GM19324 (cell line): ENCODE data around the gene LMTK3.

Experiments
- ATAC-seq: cut with Tn5 transposase; IDR thresholded peaks from one replicate; pipeline ENCODE4 v1.9.1; 2021; ENCODE audit warnings: mild to moderate bottlenecking, moderate library complexity; ENCODE audit not compliant: unreplicated experiment, low FRiP score

LMTK3 gene

GRCh38 chr19:48510421-48511268 lies 990 bp downstream of the LMTK3 start:
- ATAC-seq, result no peak

- ATAC-seq, result no peak
Observed at GRCh38 chr19:48509467-48510194, 2.0 kb downstream of the LMTK3 start.

- ATAC-seq, result no peak
Observed at GRCh38 chr19:48508729-48509411, 2.8 kb downstream of the LMTK3 start.

- no peak for ATAC-seq
Observed at GRCh38 chr19:48507911-48508439, 3.7 kb downstream of the LMTK3 start.

- no peak for ATAC-seq
Observed at GRCh38 chr19:48506138-48506733, 5.4 kb downstream of the LMTK3 start.

GRCh38 chr19:48502350-48503018 lies 9.2 kb downstream of the LMTK3 start:
- no peak for ATAC-seq

GRCh38 chr19:48501494-48502349 lies 9.9 kb downstream of the LMTK3 start:
- no peak for ATAC-seq

GRCh38 chr19:48500830-48501493 lies 10.7 kb downstream of the LMTK3 start:
- no peak for ATAC-seq

GRCh38 chr19:48499316-48500090 lies 12.1 kb downstream of the LMTK3 start:
- ATAC-seq, result no peak

GRCh38 chr19:48498595-48499311 lies 12.9 kb downstream of the LMTK3 start:
- no peak for ATAC-seq

GRCh38 chr19:48497728-48498594 lies 13.7 kb downstream of the LMTK3 start:
- no peak for ATAC-seq

- no peak for ATAC-seq
Observed at GRCh38 chr19:48496959-48497727, 14.5 kb downstream of the LMTK3 start.

GRCh38 chr19:48495396-48495795 lies 16.2 kb downstream of the LMTK3 start:
- ATAC-seq, result no peak

GRCh38 chr19:48493718-48494401 lies 17.8 kb downstream of the LMTK3 start:
- no peak for ATAC-seq
